ENCODE measurements around the gene MED16. TPM values are rescaled to one million over a fixed set of nuclear protein-coding genes. Genes with fewer than 3 reads are reported as not detected.

Gene MED16
- total and polyA plus RNA-seq, 2 of the 4 experiments (the other 2 are of a cell fraction) = 8.1 to 40.2 TPM

DNA sequence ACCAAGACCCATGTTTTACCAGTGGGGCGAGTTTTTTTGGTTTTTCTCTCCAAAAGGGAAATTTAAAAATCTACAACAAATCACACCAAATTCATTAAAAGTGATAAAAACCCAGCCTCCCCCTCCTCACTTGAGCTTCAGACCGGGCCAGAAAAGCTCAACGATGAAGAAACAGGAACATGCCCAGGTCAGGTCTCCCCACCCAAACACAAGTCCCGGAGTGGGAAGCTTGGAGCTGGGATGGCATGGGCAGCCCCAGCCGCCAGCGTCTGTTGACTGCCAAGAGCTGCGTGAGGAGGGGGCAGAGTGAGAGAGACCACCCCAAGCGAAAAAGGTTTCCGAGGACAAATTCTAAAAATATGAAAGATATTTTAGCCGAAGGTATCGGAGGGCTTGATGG, 4.0 kb upstream of the MED16 start:
- Histone ChIP-seq H4K91ac (ENCODE audit: insufficient read depth, low read depth, low read length) (no peak overlapping the region), H3K9ac (ENCODE audit: low read depth, low read length) (no peak overlapping the region), H3K9me1 (ENCODE audit: insufficient read depth, low read length) (peaks cover 6% of the 10 kb centered on the region), H2BK20ac (ENCODE audit: low read depth, low read length) (no peak overlapping the region), H3K36me3 (ENCODE audit: control insufficient read depth, insufficient read depth, low read length) (peaks cover 24% of the 10 kb centered on the region; the same call in 1 of the 2 replicates), H4K5ac (ENCODE audit: low read depth, low read length) (no peak overlapping the region), H3K27me3 (ENCODE audit: control insufficient read depth, insufficient read depth, low read length) (no peaks in the 10 kb centered on the region), H2BK120ac (ENCODE audit: low read depth, low read length) (no peak overlapping the region), H3K18ac (ENCODE audit: low read depth, low read length) (no peak overlapping the region), H3K4me1 (ENCODE audit: control insufficient read depth, insufficient read depth, low read length) (no peaks in the 10 kb centered on the region), H3K14ac (replicated peaks; ENCODE audit: low read depth, low read length) (no peak overlapping the region), H3K56ac (ENCODE audit: extremely low read depth, insufficient read depth, low read length) (no peak overlapping the region), H2AFZ (replicated peaks; ENCODE audit: low read length, poor library complexity) (no peak overlapping the region), H3K27ac (ENCODE audit: insufficient read depth, low read length) (no peak overlapping the region), H3K4me2 (ENCODE audit: low read depth, low read length) (no peak overlapping the region), H4K20me1 (ENCODE audit: insufficient read depth, low read length) (peaks cover 23% of the 10 kb centered on the region), H2AK9ac (replicated peaks; ENCODE audit: low read depth, low read length, poor library complexity) (no peak overlapping the region), H3K4ac (ENCODE audit: low read depth, low read length) (no peak overlapping the region), H3K4me3 (ENCODE audit: insufficient read depth, low read depth, low read length) (no peak overlapping the region), H3K9me3 (ENCODE audit: control insufficient read depth, insufficient read depth, low read length) (no peaks in the 10 kb centered on the region), H2AK5ac (ENCODE audit: low read depth, low read length) (no peak overlapping the region), H4K8ac (ENCODE audit: low read depth in 2 of 2, low read length in 2 of 2) (no peak overlapping the region), H2BK15ac (ENCODE audit: low read depth, low read length) (no peak overlapping the region), H3K79me1 (ENCODE audit: low read depth in 1 of 2, low read length in 2 of 2) (peaks cover 0 to 20% of the 10 kb centered on the region in 2 experiments; a peak in 3 of 4 replicates), H3K23ac (ENCODE audit: low read depth, low read length) (no peak overlapping the region), H2BK5ac (ENCODE audit: low read depth, low read length, poor library complexity, severe bottlenecking) (no peak overlapping the region)
- BruUV-seq (replicated peaks) = no TSS peak
- intact Hi-C loops (cut with micrococcal nuclease) (no loop called here), in situ Hi-C loops (cut with MboI; ENCODE audit: low sequenced_read_pairs) (no loop called here), dilution Hi-C loops (cut with HindIII; ENCODE audit: low sequenced_read_pairs, unreplicated experiment) (no loop called here)
- TF ChIP-seq SMC3 (IDR thresholded peaks at IDR 0.05; ENCODE audit: low read depth, low read length) (no peak), POLR2A (IDR thresholded peaks at IDR 0.05; ENCODE audit: low read depth, low read length) (no peak), RAD21 (IDR thresholded peaks at IDR 0.05; ENCODE audit: low read length) (no peak), CEBPB (IDR thresholded peaks at IDR 0.05; ENCODE audit: low read depth, low read length) (no peak)
- ATAC-seq (ENCODE audit: low read depth) = no peak
- POLR2A ChIA-PET (ENCODE audit: unreplicated experiment) = no interaction called here
- 89% methylated on average over 1 of the region's 11 CpGs; no CpG with 5 or more reads in 1 of the 2 experiments for WGBS, 2 experiments (ENCODE audit: extremely low coverage in 2 of 2, insufficient read length in 1 of 2)
- CTCF ChIA-PET = no interaction called here
- DNase-seq = no peak

All from IMR-90 (cell line).